ENCODE measurements around the gene PAK6.

The PAK6 gene

DNA sequence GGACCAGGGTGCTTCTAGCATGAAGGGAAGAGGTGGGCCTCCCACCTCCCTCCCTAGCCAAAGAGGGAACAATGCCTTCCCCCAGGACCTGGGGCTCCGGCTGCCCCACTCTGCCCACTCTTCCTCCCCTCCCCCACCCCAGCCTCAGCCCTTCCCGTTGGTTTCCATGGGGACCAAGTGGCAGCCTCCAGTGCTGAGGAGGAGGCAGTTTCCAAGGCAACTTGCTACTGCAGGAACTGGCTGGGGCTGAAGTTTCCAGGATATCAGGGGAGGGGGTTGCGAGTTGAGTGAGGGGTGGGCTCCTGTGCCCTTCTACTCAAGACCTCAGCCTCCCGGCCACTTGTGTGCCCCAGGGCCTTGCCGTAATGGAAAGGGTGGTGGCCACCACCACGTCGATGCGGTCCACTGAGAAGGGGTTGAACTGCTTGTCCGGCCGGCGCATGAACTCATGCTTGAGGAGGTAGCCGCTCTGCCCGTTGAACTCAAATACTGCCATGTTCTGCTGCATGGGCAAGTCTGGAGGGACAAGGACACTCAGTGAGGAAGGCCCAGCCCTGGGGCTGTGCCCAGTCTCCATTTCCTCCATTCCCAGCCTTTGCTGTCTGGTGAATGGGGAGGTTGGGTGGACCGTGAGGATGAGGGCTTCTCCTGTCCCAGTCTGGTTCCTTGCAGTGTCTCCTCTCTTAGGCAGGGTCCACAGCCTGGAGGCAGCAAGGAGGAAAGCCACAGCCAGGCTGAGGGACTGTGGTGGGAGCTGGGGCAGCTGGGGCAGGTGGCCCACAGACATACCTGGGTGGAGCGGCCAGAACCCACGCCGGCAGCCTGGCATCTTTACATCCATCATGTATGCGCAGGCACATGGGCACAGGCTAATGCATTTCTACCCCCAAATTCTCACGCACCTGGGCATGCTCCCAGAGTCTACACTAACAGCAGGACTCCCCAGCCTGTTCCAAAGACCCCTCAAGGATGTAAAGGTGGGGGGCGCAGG, 55.3 kb downstream of the PAK6 start:
- DNase-seq: no peak

DNA sequence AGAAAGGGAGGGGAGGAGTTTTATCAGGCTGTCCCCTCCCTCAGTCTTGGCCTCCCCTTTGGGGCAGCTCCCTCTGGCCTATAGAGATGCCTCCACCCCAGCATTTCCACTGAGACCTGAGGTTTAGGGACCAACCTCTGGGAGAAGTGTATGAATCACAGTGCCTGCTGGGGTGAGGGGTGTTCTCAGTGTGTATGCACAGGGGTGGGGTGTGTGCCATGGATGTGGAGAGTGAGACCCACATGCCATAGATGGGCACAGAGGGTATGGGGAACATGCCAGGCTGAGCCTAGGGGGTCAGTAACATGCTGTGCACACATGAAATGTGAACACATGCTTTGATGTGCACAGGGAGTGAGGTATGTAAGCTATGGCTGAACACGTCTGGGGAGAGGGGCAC, 56.4 kb downstream of the PAK6 start:
- no peak for DNase-seq

DNA sequence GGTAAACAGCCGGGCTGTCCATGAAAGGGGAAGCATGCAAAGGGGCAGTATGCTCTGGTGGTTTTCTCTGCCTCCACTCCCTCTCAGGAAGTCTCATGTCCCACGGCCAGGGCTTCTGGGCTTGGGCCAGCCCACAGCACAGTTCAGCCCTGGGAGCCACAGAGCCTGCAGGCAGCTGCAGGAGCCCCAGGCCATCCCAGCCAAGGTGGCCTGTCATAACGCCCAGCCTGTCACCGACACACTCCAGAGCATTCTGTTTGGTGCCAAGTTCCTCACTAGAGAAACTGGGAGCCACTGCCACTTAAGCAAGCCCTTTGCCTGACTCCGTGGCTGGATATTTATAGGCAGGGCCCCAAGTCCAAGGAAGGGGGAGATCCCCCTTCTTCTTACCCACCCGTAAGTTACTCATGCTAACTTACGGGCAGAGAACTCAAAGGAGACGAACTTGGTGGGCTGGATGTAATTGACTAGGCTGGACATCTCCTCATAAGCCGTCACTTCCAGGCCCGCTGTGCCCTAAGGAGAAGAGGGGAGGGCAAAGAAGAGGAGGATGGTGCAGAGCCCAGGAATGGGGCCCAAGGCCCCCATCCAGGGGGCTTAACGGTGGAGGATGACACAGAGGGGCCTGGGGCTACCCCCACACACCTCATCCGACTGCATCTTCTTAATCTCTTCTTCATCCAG, 57.2 kb downstream of the PAK6 start:
- DNase-seq: no peak

DNA sequence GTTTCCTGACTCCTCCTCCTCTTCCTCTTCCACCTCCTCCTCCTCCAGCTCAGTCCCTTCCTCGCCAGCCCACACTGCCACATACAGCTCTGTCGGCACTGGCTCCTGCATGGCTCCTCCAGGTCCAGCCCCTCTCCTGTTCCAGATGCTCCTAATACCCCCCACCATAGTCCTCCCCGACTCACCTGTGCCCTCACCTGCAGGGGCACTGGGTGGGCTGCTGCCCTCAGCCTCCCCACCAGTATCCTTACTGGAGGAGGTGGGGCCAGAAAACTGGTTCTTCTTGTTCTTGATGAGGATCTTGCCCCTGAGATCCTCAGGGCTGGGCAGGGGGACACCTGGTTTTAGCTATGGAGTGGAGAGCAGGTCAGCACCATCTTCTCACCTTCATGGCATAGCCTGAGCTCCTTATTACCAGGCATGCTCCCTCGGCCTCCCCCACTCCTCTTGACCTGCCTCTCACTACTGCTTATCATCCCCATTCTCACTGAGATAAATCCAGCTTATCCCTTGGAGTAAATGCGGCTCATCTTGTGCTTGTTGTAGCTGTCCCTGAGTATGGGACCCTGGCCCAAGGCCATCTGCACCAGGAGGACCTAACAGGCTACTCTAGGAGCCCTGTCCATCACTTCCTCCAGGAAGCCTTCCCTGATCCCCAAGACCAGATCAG, 57.8 kb downstream of the PAK6 start:
- DNase-seq: peak; percentile 26

DNA sequence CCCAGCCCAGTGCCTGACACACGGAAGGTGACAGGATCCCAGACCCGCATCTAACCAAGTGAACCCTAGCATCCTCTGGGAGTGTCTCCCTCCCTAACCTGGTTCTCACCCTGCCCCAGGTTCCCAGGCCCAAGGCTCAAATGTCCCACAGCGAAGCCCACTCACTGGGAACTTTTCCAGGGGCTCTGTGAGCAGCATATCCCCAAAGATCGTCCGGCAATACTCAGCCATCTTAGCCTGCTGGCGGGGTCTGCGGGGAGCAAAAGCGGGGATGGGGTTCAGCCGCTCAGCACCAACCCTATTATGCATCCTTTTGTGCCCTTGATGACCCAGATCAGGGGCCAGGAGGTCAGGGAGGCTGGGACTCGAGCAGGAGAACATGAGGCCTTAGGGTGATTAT, 58.5 kb downstream of the PAK6 start:
- no peak for DNase-seq

DNA sequence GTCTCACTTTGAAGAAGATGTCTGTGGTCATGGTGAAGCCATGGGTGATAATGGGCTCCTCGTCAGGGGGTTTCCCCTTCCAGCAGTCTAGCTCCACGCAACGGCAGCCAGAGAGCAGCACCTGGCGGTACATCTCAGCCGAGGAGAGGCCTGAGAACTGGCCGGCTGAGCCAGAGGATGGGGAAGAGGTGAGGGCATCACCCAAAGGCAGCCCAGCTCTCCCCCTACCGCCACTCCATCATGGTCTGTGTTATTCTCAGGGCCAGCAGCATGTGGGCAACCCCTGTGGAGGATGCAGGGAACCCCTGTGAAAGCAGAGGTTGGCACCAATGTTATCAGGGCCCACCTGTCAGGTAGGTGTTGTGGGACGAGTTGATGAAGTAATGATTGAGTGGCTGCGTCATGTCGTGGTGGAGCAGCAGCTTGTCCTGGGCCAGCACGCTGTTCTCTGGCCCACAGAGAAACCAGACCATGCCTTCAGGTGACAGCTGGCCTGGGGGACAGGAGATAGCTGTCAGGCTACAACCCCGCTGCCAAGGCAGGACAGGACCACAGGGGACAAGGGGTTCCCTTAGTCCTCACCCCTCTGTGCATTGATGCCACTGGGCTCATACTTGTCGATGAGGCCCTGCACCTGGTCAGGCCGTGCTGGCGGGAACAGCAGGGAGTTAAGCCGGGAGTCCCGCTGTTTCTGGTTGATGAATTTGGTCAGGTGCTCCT, 59.5 kb downstream of the PAK6 start:
- DNase-seq: no peak

DNA sequence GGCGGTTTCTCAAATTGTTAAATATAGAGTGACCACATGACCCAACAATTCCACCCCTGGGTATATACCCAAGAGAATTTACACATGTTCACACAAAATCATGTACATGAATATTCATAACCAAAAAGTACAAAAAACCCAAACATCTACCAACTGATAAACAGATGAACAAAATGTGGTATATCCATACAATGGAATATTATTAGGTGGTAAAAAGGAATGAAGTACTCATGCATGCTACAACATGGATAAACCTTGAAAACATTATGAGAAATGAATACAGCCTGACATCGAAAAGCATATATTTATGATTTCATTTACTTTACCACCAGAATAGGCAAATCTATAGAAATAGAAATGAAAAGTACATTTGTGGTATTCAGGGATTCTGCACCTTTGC, 61.5 kb downstream of the PAK6 start:
- no peak for DNase-seq

DNA sequence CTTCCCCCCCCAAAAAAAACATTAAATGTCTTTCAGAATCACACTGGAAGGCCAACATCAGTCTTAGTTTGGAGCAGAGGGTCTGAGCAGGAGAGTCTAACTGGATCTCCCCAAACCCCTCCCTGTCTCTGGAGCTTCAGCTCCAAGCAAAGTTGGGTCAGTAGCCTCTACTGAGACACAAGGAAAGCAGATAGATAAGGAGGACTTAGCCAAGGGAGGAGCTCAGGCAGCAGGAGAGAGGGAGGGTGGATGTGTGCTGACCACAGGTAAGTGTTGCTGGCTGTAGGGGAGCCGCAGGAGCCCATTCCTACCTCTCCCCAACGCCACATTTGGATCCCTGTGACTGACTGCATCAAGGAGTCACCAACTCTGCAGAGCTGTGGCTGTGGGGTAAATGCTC, 61.9 kb downstream of the PAK6 start:
- DNase-seq: no peak

DNA sequence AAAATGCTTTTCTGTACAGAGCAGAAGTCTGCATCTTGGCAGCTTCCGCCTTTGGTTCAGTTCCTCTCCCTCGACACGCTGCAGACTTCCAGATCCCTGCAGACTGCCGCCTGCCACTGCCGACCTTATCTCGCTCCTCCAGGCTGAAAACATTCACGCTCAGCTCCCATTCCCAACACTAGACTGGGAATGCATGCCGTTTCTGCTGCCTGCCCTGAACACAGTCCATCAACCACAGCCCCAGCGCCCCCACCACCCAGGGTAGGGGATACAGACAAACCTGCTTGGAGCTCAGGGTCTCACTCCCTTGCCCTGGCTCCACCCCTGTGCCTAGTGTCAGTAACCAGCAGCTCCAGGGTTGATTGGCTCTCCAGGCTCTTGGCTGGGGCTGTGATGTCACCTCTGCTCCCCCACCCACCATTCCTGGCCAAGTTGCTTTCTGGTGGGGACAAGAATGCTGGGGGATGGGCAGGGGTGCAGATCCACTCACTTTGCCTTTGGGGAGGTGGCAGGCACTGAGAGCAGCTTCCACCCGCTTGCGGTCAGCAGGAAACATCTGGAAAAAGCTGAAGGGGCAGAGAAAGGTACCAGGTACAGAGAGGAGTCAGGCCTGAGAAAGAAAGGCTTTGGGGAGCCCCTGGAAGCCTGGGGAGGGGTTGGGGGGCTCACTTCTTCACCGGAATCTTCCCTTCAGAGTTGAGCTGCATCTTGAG, 62.8 kb downstream of the PAK6 start:
- no peak for DNase-seq

DNA sequence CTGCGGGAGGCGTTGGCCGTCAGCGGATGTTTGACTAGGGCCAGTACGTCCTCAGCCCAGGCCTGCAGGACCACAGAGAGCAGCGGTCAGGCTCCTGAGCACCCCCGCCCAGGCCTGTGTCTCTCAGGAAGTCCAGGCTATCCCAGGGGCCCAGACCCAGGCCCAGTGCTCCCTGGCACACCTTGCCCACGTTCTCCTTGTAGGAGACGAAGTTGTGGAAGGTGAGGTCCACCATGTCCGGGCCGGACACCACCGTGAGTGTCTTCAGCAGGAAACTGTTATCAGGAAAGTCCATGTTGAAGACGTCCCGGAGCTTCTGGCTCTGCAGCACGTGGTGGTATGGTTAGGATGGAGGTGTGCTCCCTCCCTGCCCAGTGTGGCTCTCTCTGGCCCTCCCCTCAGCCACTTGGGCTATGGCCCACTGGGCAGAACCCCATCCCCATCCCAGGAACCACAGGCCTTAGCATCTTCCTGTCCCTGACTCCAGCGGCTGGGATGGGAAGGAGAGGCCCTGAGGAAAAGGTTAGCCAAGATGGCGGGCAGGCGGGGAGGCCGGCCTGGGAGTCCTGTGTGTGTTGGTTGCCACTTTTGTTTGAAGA, 63.5 kb downstream of the PAK6 start:
- no peak for DNase-seq

DNA sequence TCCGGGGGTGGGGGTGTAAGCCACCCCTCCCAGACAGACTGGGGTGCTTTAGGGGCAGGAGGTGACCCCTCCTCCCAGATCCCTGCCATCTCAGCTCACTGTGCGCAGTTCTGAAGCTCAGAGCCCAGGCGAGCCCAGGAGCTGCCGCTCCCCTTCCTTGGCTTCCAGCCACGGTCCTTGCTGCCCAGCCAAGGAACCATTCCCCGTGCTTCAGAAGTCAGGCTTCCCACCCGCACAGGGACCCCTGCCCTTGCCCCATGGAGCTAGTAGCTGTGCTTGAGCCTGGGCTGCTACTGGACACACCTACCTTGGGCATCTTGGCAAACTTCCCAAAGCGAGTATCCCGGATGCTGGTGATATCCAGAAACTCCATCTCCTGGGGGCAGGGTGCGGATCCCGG, 64.1 kb downstream of the PAK6 start:
- no peak for DNase-seq

DNA sequence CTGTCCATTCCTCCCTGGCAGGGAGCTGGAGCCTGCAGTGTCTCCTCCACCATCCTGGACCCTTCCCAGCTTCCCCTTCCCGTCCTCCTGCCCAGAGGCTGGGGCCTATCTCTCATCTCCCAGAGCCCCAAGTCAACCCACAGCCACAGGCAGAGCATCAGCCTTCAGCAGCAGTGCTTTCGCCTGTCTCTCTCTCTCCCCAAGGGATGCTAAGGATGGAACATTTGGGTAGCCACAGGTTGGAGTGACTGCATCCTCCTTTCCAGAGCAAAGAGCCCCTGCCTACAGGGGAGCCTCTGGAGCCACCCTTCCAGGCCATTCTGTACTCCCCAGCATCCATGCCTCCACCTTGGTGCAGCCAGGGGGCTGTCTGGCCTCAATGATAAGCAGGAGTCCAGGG, 64.7 kb downstream of the PAK6 start:
- no peak for DNase-seq

DNA sequence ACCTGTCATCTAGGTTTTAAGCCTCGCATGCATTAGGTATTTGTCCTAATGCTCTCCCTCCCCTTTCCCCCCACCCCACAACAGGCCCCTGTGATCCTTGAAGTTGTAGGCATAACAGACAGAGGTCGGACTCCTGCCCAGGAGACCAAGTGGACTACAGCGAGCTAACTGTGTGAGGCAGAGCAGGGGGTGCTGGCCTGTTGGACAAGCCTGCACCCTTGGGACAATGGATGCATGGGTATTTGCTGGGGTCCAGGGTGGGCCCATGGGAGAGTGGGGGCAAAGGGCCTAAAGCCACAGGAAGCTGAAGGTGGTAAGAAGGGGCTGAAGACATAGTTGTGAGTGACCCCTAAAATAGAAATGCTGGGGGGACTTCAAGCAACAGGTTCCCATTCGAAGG, 66.4 kb downstream of the PAK6 start:
- no peak for DNase-seq

DNA sequence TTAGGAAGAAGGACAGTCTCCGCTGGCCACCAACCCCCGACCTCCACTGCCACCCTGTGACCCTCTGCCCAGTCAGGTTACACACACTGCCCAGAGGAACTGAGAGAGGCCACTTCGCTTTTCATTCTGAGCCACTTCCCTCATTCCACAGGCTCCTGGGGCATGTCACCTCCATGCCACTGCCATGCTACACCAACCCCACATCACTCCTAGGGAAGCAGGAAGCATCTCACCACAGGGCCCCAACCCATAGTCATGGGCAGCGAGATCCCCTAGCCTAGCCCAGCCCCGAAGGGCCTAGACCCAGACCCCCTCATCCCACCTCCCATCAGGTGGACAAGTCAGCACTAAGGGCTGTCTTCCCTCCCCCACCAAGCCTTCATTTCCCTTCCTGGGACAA, 67.5 kb downstream of the PAK6 start:
- DNase-seq: no peak

DNA sequence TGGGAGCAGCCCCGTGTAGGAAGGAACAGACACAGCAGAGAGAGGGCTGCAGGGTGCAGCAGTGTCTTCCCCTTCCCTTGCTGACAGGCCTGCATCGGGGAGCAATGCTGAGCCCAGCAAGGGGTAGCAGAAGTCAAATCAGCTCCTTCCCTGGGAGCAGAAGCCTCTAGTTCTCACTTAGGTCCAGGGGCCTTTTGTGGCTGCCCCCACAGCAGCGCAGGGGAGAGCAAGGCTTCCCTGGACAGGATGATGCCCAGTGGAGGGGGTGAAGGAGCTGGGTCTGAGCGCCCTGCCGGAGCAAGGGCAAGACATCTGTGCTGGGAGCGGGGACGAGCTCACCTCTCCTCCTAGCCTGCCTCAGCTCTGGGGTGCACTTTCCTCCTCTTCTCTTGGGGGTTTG, 68.0 kb downstream of the PAK6 start:
- no peak for DNase-seq

DNA sequence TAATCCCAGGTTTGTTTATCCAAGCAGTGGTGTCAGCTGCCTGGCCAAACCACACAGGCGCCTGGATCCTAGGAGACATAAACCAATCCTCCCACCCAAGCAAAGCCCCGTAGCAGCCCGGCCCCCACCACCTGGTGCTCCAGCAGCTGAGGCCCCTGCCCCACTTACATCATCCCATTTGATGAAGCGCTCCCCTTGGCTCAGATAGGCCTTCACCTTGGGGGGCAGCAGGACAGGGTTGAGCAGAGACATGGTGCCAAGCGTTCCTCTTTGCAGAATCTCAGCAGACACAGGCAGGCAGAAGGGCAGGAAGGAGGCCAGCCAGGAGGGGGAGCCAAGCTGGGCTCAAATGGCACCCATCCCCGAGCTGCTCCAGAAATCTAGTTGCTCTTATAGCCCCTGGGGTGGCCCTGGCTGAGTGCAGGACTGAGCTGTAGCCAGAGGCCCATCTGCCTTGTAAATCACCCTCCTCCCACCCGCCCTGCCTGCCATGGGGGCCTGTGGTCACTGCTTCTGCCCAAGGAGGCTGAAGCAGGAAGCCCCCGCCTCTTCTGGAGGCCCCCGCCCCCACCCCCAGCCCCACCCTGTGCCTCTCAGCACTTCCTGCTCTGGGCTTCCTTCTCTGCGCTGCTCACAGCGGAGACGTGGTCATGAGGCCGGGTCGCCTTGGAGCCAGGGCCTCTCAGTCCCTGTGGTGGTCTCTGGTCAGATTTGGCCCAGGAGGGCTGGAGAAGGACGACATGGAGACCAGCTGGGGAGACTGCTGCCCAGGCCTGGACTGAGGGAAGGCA, 68.8 kb downstream of the PAK6 start, which contains the start of gene PLCB2:
PLCB2 (minus strand) TSS at position 515 of the 791 bp plus-strand sequence; CDS start at position 252, 263 bp downstream.
- DNase-seq: peak; percentile 48

DNA sequence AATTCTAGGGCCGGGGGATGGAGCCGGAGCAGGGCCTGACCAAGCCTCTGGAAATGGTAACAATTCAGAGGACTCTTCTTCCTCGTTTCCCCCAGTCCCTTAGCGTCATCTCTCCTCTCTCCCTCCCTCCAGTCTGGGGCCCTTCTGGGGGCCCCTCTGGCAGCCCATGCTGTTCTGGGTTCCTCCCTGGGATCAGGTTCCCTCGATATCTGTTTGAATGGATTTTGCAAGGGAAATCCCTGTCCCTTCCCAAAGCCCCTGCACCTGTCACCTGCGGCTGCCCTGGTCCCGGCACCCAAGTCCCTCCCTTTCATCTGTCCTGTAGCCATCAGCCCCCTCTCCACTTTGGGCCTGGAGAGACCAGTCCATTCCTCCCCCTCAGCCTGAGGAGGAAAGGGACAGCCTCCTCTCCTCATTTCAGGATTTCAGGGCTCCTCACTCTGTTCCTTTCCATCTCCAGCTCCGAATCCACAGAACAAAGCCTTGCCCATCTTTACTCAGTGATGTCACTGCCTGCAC, 70.5 kb downstream of the PAK6 start:
- no peak for DNase-seq

DNA sequence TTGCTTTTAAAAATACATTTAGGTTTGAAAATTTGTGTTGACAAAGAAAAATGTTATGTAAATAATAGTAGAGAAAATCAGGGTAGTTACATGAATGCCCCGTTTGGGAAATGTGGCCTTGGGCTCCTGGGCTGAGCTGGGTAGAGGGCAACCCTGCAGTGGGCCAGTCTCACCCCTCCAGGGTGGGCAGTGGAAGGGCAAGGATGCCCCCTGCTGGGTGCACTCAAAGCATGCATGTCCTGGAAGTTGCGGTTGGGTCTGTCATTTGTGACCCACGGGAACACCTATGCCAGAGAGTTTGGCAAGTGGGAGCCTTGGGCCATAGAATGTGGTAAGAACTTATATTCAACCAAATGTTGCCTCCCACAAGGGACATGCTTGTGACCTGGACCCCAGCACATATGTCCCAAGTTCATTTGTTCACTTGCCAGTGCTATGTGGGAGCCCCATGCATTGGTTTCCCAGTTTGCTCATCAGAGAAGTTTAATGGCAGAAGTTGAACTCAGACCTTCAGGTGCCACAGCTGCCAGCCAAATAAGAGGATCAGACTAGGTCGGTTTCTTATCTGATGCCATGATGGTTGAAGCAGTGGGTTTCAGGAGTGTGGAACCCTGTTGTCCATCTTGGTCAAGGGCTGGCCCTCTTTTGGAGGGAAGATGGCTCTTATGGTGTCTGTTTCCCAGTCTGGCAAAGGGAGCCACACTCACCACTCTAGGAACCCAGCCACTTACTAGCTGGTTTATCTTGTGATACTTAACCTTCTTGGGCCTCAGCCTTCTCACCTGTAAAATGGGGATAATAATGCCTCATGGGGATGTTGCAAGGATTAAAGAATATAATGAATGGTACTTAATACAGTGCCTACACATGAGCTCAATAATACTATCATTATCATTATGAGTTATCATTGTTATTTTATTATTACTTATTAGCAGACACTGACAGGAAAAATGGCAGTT, 71.4 kb downstream of the PAK6 start:
- DNase-seq: peak; percentile 66

DNA sequence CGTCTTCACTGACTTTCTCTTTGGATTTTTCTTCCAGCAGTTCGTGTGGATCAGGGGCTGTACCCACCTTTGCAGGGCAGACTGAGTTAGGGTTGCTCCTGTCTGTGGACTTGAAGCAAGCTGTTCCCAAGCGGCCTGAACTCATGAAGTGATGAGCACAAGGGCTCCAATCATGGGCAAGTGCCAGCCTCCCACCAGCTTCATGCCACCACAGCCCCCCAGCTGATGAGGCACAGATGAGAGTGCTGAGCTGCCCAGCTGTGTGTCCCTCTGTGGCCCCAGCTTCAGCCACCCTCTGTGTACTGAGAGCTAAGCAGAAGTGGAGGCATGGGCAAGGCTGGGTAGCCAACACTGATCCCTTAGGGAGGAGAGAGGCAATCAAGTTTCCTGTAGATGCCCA, 72.1 kb downstream of the PAK6 start:
- DNase-seq: no peak

All from DMS53 (cell line).